GM06990 (cell line): ENCODE results near the gene TMEM33.
"Not testable (repeated sequence)": the region's sequence is repeated elsewhere in the genome, so short reads cannot be mapped to it uniquely, and the experiment has no call there.

Source experiments
- DNase-seq: peaks from one replicate; pipeline ENCODE4 v3.0.0-alpha.2; 2011; ENCODE audit not compliant: insufficient read length; ENCODE audit errors: extremely low read depth
- H3K27me3 ChIP-seq: replicated peaks from 2 replicates; pipeline ENCODE4 v1.6.0; 2011; ENCODE audit warnings: low read length; ENCODE audit not compliant: control insufficient read depth, insufficient read depth
- H3K36me3 ChIP-seq: 2 replicates; pipeline ENCODE4 v1.5.1; 2011; ENCODE audit warnings: low read length; ENCODE audit not compliant: control insufficient read depth, insufficient read depth
- H3K4me3 ChIP-seq: replicated peaks from 2 replicates; pipeline ENCODE4 v1.5.1; 2011; ENCODE audit warnings: low read depth, mild to moderate bottlenecking, control low read depth, low read length
- TF ChIP-seq, protein P1 (sequence below): IDR thresholded peaks from 2 replicates; pipeline ENCODE4 v1.5.1; 2011; ENCODE audit warnings: low read length, control low read depth, mild to moderate bottlenecking, inconsistent platforms; ENCODE audit not compliant: insufficient read depth, poor library complexity, severe bottlenecking

Gene TMEM33

DNA sequence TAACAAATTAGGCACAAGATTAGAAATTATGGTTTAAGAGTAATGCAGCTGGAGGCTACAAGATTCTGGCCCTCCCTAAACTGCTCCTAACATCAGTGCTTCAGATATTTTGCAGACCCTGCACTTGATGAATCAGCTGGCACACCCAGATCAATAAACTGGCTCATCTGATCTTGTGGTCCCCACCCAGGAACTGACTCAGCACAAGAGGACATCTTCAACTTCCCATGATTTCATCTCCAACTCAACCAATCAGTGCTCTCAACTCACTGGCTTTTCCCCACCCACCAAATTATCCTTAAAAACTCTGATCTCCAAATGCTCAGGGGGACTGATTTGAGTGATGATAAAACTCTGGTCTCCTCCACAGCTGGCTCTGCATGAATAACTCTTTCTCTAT lies 21.7 kb upstream of the TMEM33 start:
- no peaks in the 10 kb centered on the region for H3K36me3 ChIP-seq
- TF ChIP-seq, protein P1, sequence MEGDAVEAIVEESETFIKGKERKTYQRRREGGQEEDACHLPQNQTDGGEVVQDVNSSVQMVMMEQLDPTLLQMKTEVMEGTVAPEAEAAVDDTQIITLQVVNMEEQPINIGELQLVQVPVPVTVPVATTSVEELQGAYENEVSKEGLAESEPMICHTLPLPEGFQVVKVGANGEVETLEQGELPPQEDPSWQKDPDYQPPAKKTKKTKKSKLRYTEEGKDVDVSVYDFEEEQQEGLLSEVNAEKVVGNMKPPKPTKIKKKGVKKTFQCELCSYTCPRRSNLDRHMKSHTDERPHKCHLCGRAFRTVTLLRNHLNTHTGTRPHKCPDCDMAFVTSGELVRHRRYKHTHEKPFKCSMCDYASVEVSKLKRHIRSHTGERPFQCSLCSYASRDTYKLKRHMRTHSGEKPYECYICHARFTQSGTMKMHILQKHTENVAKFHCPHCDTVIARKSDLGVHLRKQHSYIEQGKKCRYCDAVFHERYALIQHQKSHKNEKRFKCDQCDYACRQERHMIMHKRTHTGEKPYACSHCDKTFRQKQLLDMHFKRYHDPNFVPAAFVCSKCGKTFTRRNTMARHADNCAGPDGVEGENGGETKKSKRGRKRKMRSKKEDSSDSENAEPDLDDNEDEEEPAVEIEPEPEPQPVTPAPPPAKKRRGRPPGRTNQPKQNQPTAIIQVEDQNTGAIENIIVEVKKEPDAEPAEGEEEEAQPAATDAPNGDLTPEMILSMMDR, result no peak
- DNase-seq, result no peak
- H3K27me3 ChIP-seq, result no peaks in the 10 kb centered on the region
- no peak overlapping the region for H3K4me3 ChIP-seq

DNA sequence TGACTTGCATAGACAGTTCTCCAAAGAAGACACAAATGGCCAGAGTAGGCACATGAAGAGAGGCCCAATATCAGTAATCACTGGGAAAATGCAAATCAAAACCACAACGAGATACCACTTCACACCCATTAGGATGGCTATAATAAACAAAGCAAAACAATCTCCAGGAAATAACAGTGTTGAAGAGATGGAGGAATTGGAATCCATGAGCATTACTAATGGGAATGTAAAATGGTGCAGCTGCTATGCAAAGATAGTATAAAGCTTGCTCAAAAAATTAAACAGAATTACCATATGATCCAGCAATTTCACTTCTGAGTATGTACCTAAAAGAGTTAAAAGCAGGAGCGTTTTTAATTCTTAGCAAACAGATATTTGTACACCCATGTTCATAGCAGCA lies 17.0 kb upstream of the TMEM33 start:
- TF ChIP-seq, protein P1, result no peak
- H3K4me3 ChIP-seq, result no peak overlapping the region
- no peak for DNase-seq
- H3K36me3 ChIP-seq, result no peaks in the 10 kb centered on the region
- H3K27me3 ChIP-seq, result no peaks in the 10 kb centered on the region

DNA sequence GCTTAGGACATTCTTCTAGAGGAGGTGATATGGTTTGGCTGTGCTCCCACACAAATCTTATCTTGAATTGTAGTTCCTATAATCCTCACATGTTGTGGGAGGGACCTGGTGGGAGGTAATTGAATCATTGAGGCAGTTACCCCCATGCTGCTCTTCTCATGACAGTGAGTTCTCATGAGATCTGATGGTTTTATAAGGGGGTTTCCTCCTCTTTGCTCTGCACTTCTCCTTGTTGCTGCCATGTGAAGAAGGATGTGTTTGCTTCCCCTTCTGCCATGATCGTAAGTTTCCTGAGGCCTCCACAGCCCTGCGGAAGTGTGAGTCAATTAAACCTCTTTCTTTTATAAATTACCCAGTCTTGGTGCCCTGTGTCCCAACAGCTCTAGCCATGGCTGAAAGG lies 14.8 kb upstream of the TMEM33 start:
- not testable (repeated sequence) for H3K27me3 ChIP-seq, H3K4me3 ChIP-seq, DNase-seq, H3K36me3 ChIP-seq

DNA sequence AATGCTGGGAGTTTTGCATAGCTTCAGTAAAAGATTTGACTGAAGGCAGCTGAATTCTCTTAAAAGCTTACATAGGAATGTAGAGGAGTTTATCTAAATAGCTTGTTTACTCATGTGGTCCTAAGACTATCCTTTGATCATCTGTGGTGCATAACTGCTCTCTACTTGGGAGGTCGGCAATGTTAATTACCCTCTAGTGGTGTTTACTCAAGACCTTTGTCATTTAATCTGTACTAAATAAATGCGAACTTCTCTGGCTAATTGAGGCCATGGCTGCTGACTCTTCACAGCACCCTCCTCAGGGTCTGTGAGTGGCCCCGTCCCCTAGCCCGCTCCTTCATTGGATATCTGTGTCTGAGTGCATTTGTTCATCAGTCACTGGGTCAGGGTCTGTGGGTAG lies 13.8 kb upstream of the TMEM33 start:
- TF ChIP-seq, protein P1, result no peak
- DNase-seq, result no peak
- Histone ChIP-seq H3K27me3 (no peaks in the 10 kb centered on the region), H3K36me3 (no peaks in the 10 kb centered on the region), H3K4me3 (no peak overlapping the region)

DNA sequence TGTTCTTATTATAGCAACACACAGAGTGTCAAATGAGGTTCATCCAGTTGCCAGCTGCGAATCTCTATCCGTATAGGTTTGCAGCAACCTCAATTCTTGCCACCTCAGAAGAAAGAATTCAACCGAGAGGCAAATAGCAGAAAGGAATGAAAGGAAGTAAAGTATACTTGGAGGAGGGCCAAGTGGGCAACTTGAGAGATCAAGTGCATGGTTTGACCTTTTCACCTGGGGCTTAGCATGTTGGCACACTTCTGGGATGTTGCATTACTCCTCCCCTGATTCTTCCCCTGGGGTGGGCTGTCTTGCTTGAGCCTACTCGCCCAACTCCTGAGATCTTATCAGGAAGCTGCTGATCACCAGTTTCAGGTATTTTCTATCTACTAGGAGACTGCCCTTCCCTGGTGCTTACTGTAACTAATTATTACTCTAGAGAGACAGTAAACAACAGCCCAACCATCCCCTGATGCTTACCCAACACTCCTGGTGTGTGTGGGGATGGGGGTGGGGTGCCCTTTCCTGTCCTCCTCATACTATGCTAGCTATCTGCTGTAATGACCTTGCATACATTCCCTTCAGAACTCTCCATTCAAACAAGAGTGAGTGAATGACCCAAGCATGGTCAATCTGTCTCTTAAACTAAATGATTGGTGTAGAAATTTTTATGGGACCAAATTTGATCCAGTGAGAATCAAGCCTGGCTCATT lies 7.3 kb upstream of the TMEM33 start:
- no peak for DNase-seq
- TF ChIP-seq, protein P1, result no peak
- Histone ChIP-seq H3K36me3 (no peaks in the 10 kb centered on the region), H3K4me3 (no peak overlapping the region), H3K27me3 (no peaks in the 10 kb centered on the region)

DNA sequence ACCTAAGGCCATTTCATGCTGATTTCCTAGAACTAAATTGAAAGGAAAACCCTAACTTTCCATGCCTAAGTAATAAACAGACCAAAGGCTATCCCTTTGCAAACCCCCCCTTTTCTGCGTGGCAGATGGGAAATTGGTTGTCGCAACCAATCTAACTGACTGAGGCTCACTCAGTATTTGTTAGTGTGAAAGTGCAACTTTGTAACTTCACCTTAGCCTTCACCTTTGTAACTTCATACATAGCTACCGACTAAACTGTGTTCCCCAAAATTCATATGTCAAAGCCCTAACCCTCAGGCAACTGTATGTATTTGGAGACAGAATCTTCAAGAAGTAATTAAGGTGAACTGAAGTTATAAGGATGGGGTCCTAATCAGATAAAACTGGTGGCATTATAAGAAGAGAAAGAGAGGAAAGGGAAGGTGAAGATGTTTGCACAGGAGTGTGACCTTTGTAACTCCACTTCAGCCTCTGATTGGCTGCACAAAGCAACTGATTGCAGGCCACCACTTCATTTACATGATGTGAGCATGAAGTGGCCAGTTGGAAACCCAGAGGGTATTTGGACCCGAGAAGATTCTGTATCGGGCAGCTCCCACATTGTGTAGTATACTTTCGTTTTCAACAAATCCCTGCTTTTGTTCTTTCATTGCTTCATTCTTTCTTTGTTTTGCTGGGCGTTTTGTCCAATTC lies 4.9 kb upstream of the TMEM33 start:
- Histone ChIP-seq H3K27me3 (no peaks in the 10 kb centered on the region), H3K4me3 (no peak overlapping the region), H3K36me3 (no peaks in the 10 kb centered on the region)
- TF ChIP-seq, protein P1, result no peak
- DNase-seq, result no peak
